ENCODE measurements around the gene TUG1.
A peak's percentile ranks its signal among the peaks of the same experiment; 100 is the strongest.

TUG1 gene

DNA sequence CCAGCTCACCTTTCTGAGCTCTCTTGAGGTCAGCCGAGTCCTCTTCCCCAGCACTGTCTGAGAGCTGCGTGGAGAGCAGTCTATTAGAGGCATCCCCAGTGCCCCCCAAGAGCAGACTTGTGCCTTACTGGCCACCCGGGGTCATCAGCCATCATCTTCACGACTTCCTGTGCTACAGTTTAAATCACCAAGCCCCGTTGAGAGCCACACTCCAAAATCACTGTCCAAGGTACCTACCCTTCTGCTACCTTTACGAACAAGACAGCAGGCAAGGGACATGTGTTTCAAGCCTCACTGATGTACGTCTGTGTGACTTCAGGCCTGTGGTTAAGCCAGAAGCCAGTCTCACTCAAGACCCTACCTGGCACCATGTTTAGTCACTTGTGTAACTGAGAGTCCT, 35.6 kb upstream of the TUG1 start:
- Histone ChIP-seq H3K36me3 (replicated peaks) (peaks cover 58% of the 10 kb centered on the region), H3K9me3 (no peaks in the 10 kb centered on the region)

DNA sequence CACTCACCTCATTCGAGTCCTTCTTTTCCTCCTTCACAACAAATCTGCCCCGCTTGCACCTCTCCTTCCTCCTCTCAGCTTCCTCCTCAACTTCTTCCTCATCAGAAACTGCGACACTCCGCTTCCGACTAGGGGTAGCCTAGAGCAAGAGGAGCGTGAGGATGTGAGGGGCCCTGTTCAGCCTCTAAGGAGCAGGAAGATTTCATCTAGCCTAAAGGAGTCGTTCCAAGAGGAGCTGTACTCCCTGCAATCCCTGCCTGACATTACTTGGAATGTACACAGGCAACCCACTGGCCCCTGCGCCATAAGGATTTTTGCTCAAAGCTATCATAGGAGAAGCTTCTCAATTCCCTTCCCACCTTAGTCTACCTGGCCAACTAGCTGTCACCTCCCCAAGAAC, 35.0 kb upstream of the TUG1 start:
- Histone ChIP-seq H3K4me1 (no peaks in the 10 kb centered on the region), H3K4me3 (no peak overlapping the region), H3K9me3 (no peaks in the 10 kb centered on the region), H3K36me3 (replicated peaks) (peaks cover 61% of the 10 kb centered on the region), H3K27me3 (ENCODE audit: low read depth) (no peaks in the 10 kb centered on the region)
- in situ Hi-C loops (cut with MboI; ENCODE audit: low sequenced_read_pairs): no loop called here
- DNase-seq (ENCODE audit: low spot score in 2 of 2): no peak

More for the DNA sequence above, 35.6 kb upstream of the TUG1 start:
- no peaks in the 10 kb centered on the region for H3K27me3 ChIP-seq (ENCODE audit: low read depth)
- H3K4me3 ChIP-seq: no peak overlapping the region
- no peaks in the 10 kb centered on the region for H3K4me1 ChIP-seq
- no peak for DNase-seq (ENCODE audit: low spot score in 2 of 2)
- in situ Hi-C loops (cut with MboI; ENCODE audit: low sequenced_read_pairs): no loop called here

DNA sequence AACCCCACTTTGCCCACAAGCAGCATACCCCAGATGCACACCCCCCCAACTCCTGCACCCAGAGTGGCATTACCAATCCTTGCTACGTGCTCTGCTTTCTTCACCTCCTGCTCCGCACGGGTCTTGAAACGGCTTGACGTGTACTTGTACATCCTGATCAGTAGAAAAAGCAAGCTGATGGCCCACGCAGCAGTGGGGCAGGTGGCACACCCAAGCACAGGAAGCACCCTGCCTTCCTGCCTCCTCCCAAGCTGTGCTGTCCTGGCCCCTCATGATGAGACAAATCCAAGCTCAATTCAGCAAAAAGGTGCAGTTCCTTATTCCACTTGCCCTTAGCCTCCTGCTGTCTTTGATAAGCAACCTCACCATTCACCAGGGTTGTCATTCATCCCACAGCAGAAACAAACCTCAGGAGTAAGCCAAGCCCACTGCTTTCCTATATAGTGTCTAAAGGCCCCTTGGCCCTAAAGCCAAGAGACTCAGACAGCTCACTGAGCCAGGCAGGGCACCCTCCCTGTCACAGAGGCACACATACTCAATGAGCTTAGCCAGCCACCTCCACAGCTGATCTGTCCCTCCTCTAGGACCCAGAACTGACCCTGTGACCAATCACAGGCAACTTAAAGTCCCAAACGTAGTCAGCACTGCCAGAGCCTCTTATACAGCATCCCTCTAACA, 28.2 kb upstream of the TUG1 start:
- H3K4me3 ChIP-seq: no peak overlapping the region
- no peaks in the 10 kb centered on the region for H3K4me1 ChIP-seq
- in situ Hi-C loops (cut with MboI; ENCODE audit: low sequenced_read_pairs): loop anchor here (10.0 kb wide), 1 partner anchor 144 kb away; the partner anchor contains the start of gene SMTN
- H3K27me3 ChIP-seq (ENCODE audit: low read depth): no peaks in the 10 kb centered on the region
- H3K36me3 ChIP-seq (replicated peaks): peaks cover 67% of the 10 kb centered on the region
- no peaks in the 10 kb centered on the region for H3K9me3 ChIP-seq
- no peak for DNase-seq (ENCODE audit: low spot score in 2 of 2)

DNA sequence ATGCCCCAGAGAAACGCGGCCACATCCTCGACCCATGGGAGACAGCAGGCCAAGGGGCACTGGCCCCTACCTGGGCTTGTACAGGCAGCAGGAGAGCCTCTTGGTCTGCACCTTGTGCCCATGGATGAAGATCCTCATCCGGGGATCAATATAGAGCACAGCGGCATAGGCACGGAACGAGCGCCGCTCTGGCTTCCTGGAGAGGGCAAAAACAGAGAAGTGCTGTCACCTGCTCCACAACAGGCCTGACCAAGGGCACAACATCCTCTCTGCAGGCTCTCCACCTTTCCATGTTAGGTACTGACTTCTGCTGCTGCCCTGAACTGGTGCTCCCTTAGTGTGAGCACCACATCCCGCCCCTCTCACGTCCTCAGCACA, 27.7 kb upstream of the TUG1 start:
- in situ Hi-C loops (cut with MboI; ENCODE audit: low sequenced_read_pairs): loop anchor here (10.0 kb wide), 1 partner anchor 143 kb away; the partner anchor contains the start of gene SMTN
- Histone ChIP-seq H3K4me3 (no peak overlapping the region), H3K27me3 (ENCODE audit: low read depth) (no peaks in the 10 kb centered on the region), H3K4me1 (no peaks in the 10 kb centered on the region), H3K9me3 (no peaks in the 10 kb centered on the region), H3K36me3 (replicated peaks) (peaks cover 67% of the 10 kb centered on the region)
- no peak for DNase-seq (ENCODE audit: low spot score in 2 of 2)

DNA sequence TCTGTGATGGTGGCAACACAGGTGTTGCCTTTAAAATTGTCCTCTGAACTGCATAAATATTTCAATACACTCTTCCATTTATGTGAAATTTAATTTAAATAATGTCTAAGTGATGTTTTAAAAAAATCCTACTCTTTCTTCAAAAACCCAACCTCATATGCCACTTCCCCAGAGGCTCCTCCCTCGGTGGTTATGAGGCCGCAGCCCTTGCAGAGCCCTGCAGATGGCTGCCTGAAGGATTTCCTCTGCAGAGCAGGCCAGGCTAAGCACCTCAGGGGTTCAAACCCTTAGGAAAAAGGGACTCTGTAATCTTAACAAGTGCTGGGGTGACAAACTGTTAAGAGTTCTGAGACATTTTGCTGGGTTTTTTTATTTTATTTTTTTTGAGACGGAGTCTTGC, 25.7 kb upstream of the TUG1 start:
- in situ Hi-C loops (cut with MboI; ENCODE audit: low sequenced_read_pairs): loop anchor here (10.0 kb wide), 1 partner anchor 141 kb away; the partner anchor contains the start of gene SMTN
- H3K9me3 ChIP-seq: no peaks in the 10 kb centered on the region
- H3K27me3 ChIP-seq (ENCODE audit: low read depth): no peaks in the 10 kb centered on the region
- no peaks in the 10 kb centered on the region for H3K4me1 ChIP-seq
- H3K36me3 ChIP-seq (replicated peaks): peaks cover 67% of the 10 kb centered on the region
- DNase-seq (ENCODE audit: low spot score in 2 of 2): no peak
- no peak overlapping the region for H3K4me3 ChIP-seq

DNA sequence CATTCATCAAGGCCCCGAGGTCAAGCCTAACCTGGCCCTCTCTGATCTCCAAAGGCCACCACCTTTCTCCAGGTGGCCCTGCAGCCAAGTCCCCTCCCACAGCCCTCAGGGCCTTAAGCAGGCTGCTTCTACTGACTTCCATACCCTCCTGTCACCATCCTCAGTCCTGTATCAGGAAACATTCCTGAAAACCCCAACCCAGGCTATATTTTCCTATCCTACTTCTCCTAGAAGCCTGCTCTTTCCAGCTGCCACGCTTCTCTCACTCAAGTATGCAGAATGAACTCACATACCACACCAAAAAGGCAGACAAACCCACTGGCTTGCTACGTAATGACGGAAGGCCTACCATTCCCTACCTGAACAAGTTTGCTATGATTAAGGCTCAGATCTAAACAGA, 24.1 kb upstream of the TUG1 start:
- in situ Hi-C loops (cut with MboI; ENCODE audit: low sequenced_read_pairs): loop anchor here (10.0 kb wide), 1 partner anchor 140 kb away; the partner anchor contains the start of gene SMTN
- Histone ChIP-seq H3K27me3 (ENCODE audit: low read depth) (no peaks in the 10 kb centered on the region), H3K4me1 (no peaks in the 10 kb centered on the region), H3K36me3 (replicated peaks) (peaks cover 68% of the 10 kb centered on the region), H3K9me3 (no peaks in the 10 kb centered on the region), H3K4me3 (no peak overlapping the region)
- no peak for DNase-seq (ENCODE audit: low spot score in 2 of 2)

DNA sequence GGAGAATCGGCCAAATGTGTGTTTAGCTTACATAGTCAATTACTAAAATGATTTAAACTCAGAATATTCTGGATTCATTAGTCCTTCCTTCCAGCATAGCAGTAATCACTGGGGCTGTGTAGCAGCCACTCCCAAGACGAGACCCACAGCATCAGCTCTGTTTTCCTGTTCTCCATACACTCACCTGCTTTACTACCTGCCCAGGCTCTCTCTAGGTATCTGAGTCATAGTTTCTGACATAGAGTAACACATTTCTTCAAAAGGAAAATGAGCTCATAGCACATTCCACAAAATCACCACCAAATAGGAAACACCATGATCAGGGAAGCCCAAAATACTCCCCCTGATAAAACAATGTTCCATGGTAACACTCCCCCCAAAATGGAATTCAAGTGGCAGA, 23.4 kb upstream of the TUG1 start:
- H3K4me1 ChIP-seq: no peaks in the 10 kb centered on the region
- H3K27me3 ChIP-seq (ENCODE audit: low read depth): no peaks in the 10 kb centered on the region
- DNase-seq (ENCODE audit: low spot score in 2 of 2): no peak
- no peak overlapping the region for H3K4me3 ChIP-seq
- no peaks in the 10 kb centered on the region for H3K9me3 ChIP-seq
- H3K36me3 ChIP-seq (replicated peaks): peaks cover 66% of the 10 kb centered on the region
- in situ Hi-C loops (cut with MboI; ENCODE audit: low sequenced_read_pairs): loop anchor here (10.0 kb wide), 1 partner anchor 139 kb away; the partner anchor contains the start of gene SMTN

DNA sequence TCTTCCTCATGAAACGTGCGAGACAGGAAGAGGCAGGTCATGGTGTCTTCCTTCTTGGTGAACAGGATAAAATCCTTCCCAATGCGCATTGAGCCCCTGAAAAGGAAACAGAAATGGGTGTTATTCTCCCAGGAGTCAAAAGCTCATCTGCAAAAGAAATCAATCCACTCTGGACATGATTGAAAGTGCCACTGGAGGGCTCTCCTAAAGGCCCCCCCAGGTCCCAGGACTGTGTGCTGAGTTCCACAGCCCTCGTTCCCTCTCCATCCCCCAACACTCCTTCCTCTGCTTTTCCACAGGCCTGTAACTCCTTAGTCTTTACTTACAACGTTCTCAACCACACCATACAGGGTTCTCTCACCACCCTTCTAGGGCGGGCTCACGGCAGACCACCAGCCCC, 22.7 kb upstream of the TUG1 start:
- no peaks in the 10 kb centered on the region for H3K9me3 ChIP-seq
- no peaks in the 10 kb centered on the region for H3K27me3 ChIP-seq (ENCODE audit: low read depth)
- no peaks in the 10 kb centered on the region for H3K4me1 ChIP-seq
- no peak for DNase-seq (ENCODE audit: low spot score in 2 of 2)
- in situ Hi-C loops (cut with MboI; ENCODE audit: low sequenced_read_pairs): loop anchor here (10.0 kb wide), 1 partner anchor 138 kb away; the partner anchor contains the start of gene SMTN
- no peak overlapping the region for H3K4me3 ChIP-seq
- H3K36me3 ChIP-seq (replicated peaks): peaks cover 59% of the 10 kb centered on the region

DNA sequence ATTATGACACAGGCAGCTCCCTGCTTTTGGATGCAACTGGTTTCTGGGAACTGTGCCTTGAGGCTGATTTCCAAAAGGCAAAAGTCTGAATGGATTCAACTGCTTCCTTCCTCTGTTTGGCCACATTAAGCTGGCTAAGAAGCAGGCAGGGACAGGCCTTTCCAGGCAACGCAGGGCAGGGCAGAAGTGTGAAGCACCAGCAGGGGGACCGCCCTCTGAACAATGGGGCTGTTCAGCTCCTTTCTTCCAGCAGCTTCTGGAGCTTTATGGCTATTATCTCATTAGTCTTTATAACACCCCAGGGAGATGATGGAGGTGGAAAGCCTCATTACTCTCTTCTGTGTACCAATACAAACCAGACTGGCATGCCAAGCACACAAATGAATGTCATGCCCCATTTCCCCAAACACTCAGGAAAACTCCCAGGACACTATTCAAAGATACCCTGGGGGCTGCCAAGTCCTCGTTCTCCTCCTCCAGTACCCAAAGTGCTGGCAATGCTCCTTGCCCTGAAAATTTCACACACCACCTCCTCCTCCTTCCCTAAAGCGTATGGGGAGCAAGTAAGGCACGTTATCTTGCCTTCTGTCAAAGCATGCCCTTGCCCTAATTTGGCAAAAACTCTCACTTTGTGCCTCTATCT, 21.8 kb upstream of the TUG1 start:
- H3K4me1 ChIP-seq: no peaks in the 10 kb centered on the region
- peaks cover 50% of the 10 kb centered on the region for H3K36me3 ChIP-seq (replicated peaks)
- H3K9me3 ChIP-seq: no peaks in the 10 kb centered on the region
- in situ Hi-C loops (cut with MboI; ENCODE audit: low sequenced_read_pairs): loop anchor here (10.0 kb wide), 1 partner anchor 138 kb away; the partner anchor contains the start of gene SMTN
- no peak overlapping the region for H3K4me3 ChIP-seq
- DNase-seq (ENCODE audit: low spot score in 2 of 2): peak in 1 of 2 experiments; percentile 58
- no peaks in the 10 kb centered on the region for H3K27me3 ChIP-seq (ENCODE audit: low read depth)

DNA sequence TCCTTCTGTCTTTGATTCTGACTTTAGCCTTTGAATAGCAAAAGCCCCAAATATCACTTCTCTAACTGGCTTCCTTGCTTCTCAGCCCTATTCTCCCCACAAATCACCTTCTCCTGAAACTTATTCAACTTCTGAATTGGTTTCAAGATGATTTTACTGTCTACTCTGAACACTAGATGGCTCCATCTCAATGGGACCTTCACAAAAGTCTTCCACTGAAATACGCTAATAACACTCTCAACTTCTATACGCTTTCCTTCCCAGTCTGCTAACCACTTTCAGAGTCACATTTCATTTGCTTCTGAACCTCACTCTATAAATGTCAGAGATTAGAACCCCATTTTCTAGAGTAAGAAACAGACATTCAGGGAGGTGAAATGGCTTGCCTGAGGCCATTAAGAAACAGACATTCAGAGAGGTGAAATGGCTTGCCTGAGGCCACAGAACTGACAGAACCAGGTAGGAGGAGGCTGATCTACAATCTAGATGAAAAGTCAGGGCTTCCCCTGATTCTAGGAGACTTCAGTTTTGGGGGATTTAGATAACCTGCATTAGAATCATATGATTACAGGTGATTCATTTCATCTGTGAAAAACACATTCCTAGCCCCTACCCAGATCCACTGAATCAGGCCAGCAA, 21.1 kb upstream of the TUG1 start:
- H3K4me3 ChIP-seq: no peak overlapping the region
- peaks cover 47% of the 10 kb centered on the region for H3K36me3 ChIP-seq (replicated peaks)
- in situ Hi-C loops (cut with MboI; ENCODE audit: low sequenced_read_pairs): loop anchor here (10.0 kb wide), 1 partner anchor 137 kb away; the partner anchor contains the start of gene SMTN
- no peaks in the 10 kb centered on the region for H3K9me3 ChIP-seq
- peak in 1 of 2 experiments; percentile 33 for DNase-seq (ENCODE audit: low spot score in 2 of 2)
- H3K27me3 ChIP-seq (ENCODE audit: low read depth): no peaks in the 10 kb centered on the region
- no peaks in the 10 kb centered on the region for H3K4me1 ChIP-seq

DNA sequence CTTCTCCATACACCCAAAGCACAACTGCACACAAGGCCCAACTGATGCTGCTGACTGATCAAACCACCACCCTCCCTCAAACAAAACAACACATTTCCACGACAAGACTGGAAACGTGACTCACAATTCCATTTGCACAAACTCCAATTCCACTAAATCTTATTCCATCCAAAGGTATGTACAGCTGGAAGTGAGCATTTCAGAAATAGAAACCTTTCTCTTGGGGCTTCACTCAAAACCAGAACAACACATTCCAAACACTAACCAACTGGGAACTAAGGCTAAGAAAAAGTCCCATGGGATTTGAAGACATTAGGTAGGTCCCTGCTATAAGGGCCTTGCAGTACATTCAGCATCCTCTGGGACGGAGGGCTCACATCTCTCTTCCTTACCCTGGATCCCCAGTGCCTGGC, 20.1 kb upstream of the TUG1 start:
- DNase-seq (ENCODE audit: low spot score in 2 of 2): no peak
- no peaks in the 10 kb centered on the region for H3K4me1 ChIP-seq
- peaks cover 44% of the 10 kb centered on the region for H3K36me3 ChIP-seq (replicated peaks)
- H3K9me3 ChIP-seq: no peaks in the 10 kb centered on the region
- in situ Hi-C loops (cut with MboI; ENCODE audit: low sequenced_read_pairs): loop anchor here (10.0 kb wide), 1 partner anchor 136 kb away; the partner anchor contains the start of gene SMTN
- H3K27me3 ChIP-seq (ENCODE audit: low read depth): no peaks in the 10 kb centered on the region
- no peak overlapping the region for H3K4me3 ChIP-seq

DNA sequence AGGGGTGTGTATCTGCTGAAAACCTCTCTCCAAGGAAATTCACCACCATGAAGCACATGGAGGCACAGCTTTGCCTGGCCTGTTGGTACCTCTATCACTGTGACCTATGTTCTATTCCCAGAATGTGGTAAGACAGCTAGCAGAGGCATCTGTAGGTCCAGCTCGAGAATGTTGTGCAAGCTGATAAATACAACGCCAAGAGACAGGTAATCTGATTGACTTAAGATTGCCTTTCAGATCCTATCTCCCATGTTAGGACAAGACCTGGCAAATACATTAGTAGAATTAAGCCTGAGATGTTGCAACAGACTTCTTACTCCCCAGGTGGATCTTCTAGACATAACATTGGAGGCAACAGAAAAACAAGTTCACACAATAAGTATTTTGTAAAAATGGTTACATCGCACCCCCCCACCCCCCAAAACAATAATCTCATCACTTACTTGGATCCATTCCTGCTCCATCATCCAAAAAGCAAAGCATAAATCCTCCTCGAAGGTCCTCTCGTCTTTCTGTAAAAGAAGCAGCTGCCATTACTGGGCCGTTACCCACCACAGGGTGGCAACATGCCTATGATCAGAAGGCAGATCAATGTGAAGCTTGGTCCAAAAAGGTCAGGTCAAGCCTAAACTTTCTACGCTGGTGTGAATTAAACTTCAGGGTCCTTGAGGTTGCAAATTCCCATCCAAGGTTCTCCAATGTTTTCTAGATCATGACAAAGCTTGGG, 19.0 kb upstream of the TUG1 start:
- in situ Hi-C loops (cut with MboI; ENCODE audit: low sequenced_read_pairs): loop anchor here (10.0 kb wide), 1 partner anchor 135 kb away; the partner anchor contains the start of gene SMTN
- Histone ChIP-seq H3K4me3 (no peak overlapping the region), H3K36me3 (replicated peaks) (peaks cover 39% of the 10 kb centered on the region), H3K9me3 (no peaks in the 10 kb centered on the region), H3K4me1 (no peaks in the 10 kb centered on the region), H3K27me3 (ENCODE audit: low read depth) (no peaks in the 10 kb centered on the region)
- no peak for DNase-seq (ENCODE audit: low spot score in 2 of 2)

DNA sequence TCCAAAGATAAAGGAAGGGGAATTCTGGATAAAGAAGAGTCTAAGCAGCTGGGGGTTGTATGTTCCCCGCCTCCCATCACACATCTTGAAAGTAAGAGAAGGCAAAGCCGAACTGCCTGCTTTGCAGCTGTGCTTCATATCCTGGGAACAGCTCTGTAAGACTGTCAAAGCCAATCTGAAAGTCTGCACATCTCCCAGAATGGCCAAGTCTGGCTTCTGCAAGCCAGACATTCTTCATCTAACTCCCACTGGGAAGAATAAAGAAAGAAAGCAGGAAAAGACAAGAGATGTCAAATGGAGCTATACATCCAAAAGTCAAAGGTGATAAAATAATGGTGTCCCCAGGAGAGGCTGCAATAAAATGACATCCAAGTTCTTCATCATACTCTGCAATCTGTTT, 15.9 kb upstream of the TUG1 start:
- no peaks in the 10 kb centered on the region for H3K4me1 ChIP-seq
- peaks cover 20% of the 10 kb centered on the region for H3K36me3 ChIP-seq (replicated peaks)
- no peaks in the 10 kb centered on the region for H3K9me3 ChIP-seq
- H3K27me3 ChIP-seq (ENCODE audit: low read depth): no peaks in the 10 kb centered on the region
- no peak overlapping the region for H3K4me3 ChIP-seq
- no peak for DNase-seq (ENCODE audit: low spot score in 2 of 2)
- in situ Hi-C loops (cut with MboI; ENCODE audit: low sequenced_read_pairs): no loop called here
